A549 (cell line): ENCODE data around the gene SLIT1.

Experiments used
- CTCF ChIP-seq: fragments of >200 bp; sonication (Bioruptor Twin); formaldehyde crosslinking; IDR thresholded peaks from 3 replicates; pipeline ENCODE4 v1.5.1; 2016
- RARB ChIP-seq: fragments of 250-450 bp; sonication (Bioruptor Pico); IDR thresholded peaks from 2 replicates; pipeline ENCODE4 v1.8.0; 2021; ENCODE audit warnings: mild to moderate bottlenecking, moderate library complexity

- TF ChIP-seq RARB (CRISPR knock-in tag) (no peak), CTCF (no peak)
Observed at GRCh38 chr10:97199152-97199551, 13.4 kb upstream of the SLIT1 start.
